Measurements from ENCODE around the gene MED6. TPM values are rescaled to one million over a fixed set of nuclear protein-coding genes. Genes with fewer than 3 reads are reported as not detected.
A peak's percentile ranks its signal among the peaks of the same experiment; 100 is the strongest.

MED6 gene
- total RNA-seq, 1 experiment from 2014 or later = 46.3 TPM

DNA sequence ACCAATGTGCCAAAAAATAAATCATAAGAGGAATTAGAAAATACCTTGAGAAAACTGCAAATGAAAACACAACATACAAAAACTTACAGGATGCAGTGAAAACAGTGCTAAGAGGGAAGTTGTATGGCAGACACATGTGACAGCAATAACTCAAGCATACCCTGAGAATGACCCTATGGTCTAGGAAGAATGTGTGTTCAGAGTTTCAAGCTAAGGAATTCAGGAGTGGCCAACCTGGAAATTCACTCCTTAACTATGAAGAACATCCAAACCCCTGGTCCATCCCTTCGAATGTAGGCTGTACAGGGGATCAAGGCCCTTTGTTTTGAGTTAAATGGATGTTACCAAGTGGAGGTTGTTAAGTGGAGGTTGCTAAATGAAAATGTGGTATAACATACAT is 24.5 kb upstream of the MED6 start:
- Mint-ChIP-seq H3K4me3 (no peak overlapping the region), H3K9me3 (peaks cover 57% of the 10 kb centered on the region), H3K27ac (no peak overlapping the region), H3K36me3 (peaks cover 50% of the 10 kb centered on the region), H3K4me1 (no peaks in the 10 kb centered on the region), H3K27me3 (ENCODE audit: low read depth) (no peaks in the 10 kb centered on the region)
- ChIA-PET POLR2A (interaction anchor here (0.6 kb wide), 1 partner anchor 16 kb away, joined by 3 read pairs; no protein-coding TSS in a partner anchor), CTCF (no interaction called here)
- TF ChIP-seq CREB1 (CRISPR knock-in tag; IDR thresholded peaks at IDR 0.05) (no peak), NFATC4 (CRISPR knock-in tag; IDR thresholded peaks at IDR 0.05) (no peak), ESRRA (CRISPR knock-in tag; IDR thresholded peaks at IDR 0.05; ENCODE audit: borderline replicate concordance) (no peak), FOXP1 (CRISPR knock-in tag; IDR thresholded peaks at IDR 0.05; ENCODE audit: borderline replicate concordance) (no peak), FOXJ3 (CRISPR knock-in tag; IDR thresholded peaks at IDR 0.05; ENCODE audit: borderline replicate concordance) (no peak)
- TF ChIP-seq, protein P1, sequence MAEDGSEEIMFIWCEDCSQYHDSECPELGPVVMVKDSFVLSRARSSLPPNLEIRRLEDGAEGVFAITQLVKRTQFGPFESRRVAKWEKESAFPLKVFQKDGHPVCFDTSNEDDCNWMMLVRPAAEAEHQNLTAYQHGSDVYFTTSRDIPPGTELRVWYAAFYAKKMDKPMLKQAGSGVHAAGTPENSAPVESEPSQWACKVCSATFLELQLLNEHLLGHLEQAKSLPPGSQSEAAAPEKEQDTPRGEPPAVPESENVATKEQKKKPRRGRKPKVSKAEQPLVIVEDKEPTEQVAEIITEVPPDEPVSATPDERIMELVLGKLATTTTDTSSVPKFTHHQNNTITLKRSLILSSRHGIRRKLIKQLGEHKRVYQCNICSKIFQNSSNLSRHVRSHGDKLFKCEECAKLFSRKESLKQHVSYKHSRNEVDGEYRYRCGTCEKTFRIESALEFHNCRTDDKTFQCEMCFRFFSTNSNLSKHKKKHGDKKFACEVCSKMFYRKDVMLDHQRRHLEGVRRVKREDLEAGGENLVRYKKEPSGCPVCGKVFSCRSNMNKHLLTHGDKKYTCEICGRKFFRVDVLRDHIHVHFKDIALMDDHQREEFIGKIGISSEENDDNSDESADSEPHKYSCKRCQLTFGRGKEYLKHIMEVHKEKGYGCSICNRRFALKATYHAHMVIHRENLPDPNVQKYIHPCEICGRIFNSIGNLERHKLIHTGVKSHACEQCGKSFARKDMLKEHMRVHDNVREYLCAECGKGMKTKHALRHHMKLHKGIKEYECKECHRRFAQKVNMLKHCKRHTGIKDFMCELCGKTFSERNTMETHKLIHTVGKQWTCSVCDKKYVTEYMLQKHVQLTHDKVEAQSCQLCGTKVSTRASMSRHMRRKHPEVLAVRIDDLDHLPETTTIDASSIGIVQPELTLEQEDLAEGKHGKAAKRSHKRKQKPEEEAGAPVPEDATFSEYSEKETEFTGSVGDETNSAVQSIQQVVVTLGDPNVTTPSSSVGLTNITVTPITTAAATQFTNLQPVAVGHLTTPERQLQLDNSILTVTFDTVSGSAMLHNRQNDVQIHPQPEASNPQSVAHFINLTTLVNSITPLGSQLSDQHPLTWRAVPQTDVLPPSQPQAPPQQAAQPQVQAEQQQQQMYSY (CRISPR knock-in tag; IDR thresholded peaks at IDR 0.05) = no peak
- TF ChIP-seq, protein P2, sequence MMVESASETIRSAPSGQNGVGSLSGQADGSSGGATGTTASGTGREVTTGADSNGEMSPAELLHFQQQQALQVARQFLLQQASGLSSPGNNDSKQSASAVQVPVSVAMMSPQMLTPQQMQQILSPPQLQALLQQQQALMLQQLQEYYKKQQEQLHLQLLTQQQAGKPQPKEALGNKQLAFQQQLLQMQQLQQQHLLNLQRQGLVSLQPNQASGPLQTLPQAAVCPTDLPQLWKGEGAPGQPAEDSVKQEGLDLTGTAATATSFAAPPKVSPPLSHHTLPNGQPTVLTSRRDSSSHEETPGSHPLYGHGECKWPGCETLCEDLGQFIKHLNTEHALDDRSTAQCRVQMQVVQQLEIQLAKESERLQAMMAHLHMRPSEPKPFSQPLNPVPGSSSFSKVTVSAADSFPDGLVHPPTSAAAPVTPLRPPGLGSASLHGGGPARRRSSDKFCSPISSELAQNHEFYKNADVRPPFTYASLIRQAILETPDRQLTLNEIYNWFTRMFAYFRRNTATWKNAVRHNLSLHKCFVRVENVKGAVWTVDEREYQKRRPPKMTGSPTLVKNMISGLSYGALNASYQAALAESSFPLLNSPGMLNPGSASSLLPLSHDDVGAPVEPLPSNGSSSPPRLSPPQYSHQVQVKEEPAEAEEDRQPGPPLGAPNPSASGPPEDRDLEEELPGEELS (CRISPR knock-in tag; IDR thresholded peaks at IDR 0.05) = no peak
- DNase-seq (ENCODE audit: low spot score) (no peak), ATAC-seq (no peak)

DNA sequence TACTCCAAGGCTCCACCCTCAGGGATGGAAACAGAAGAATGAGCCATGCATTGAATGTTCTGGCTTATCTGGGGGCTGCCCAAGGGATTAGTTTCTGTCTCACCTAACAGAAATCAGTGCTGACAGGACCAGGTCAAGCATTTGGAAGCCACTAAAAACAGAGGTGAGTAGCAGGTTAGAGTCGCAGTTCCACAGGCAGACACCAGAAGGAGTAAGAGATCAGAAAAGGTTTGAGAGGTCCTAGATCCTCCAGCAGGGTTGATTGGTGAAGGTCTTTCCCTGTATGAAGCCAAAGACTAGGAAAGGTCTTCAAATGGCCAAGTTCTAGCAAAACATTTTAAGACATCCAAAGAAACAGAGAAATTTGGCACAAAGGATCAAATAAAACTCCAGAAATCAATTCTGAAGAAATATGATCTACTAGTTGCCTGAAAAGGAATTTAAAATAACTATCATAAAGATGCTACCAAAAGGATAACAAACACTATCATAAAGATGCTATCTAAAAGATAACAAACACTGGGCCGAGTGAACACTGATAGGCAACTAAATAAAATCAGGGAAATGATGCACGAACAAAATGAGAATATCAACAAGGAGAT is 21.8 kb upstream of the MED6 start:
- no peaks in the 10 kb centered on the region for H3K27me3 Mint-ChIP-seq (ENCODE audit: low read depth)
- H3K4me1 Mint-ChIP-seq = no peaks in the 10 kb centered on the region
- ATAC-seq (peak; percentile 100), DNase-seq (ENCODE audit: low spot score) (peak; percentile 66)
- H3K36me3 Mint-ChIP-seq = peaks cover 40% of the 10 kb centered on the region
- peaks cover 47% of the 10 kb centered on the region for H3K9me3 Mint-ChIP-seq
- TF ChIP-seq, protein P3, sequence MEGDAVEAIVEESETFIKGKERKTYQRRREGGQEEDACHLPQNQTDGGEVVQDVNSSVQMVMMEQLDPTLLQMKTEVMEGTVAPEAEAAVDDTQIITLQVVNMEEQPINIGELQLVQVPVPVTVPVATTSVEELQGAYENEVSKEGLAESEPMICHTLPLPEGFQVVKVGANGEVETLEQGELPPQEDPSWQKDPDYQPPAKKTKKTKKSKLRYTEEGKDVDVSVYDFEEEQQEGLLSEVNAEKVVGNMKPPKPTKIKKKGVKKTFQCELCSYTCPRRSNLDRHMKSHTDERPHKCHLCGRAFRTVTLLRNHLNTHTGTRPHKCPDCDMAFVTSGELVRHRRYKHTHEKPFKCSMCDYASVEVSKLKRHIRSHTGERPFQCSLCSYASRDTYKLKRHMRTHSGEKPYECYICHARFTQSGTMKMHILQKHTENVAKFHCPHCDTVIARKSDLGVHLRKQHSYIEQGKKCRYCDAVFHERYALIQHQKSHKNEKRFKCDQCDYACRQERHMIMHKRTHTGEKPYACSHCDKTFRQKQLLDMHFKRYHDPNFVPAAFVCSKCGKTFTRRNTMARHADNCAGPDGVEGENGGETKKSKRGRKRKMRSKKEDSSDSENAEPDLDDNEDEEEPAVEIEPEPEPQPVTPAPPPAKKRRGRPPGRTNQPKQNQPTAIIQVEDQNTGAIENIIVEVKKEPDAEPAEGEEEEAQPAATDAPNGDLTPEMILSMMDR (IDR thresholded peaks at IDR 0.05) = peak; percentile 46; the same call in 1 of the 2 replicates
- TF ChIP-seq ZNF121 (CRISPR knock-in tag; IDR thresholded peaks at IDR 0.05) = no peak
- TF ChIP-seq PRRX2 (CRISPR knock-in tag; IDR thresholded peaks at IDR 0.05) = no peak
- TF ChIP-seq ZNF232 (CRISPR knock-in tag; IDR thresholded peaks at IDR 0.05) = no peak
- CTCF ChIA-PET = interaction anchor here (1.0 to 3.1 kb wide), 5 partner anchors 86 to 195 kb away, joined by 4 to 15 read pairs (median 9); no protein-coding TSS in a partner anchor
- POLR2A ChIA-PET = no interaction called here
- H3K27ac Mint-ChIP-seq = no peak overlapping the region
- no peak overlapping the region for H3K4me3 Mint-ChIP-seq

DNA sequence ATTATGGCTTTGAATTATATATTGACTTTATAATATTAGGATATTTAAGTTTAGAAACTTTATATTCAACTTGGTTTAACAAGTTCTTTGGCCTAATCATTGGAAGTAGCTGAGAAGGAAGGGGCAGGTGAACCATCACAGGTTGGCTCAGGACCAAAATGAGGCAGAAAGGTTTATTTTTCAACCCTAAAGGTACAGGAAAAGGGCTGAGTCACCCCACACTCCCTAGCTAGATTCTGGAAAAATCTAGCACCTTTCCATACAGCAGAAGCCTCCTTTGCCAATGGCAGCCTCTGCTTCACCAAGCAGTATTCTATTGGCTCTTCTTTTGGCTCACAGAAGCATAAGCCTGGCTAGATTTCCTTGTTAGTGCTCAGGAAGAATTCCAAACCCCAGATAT is 19.3 kb upstream of the MED6 start:
- ATAC-seq (no peak), DNase-seq (ENCODE audit: low spot score) (no peak)
- CTCF ChIA-PET = interaction anchor here (1.5 to 3.6 kb wide), 2 partner anchors 94 to 198 kb away, joined by 5 to 16 read pairs; no protein-coding TSS in a partner anchor
- POLR2A ChIA-PET = no interaction called here
- Mint-ChIP-seq H3K27me3 (ENCODE audit: low read depth) (no peaks in the 10 kb centered on the region), H3K9me3 (peaks cover 22% of the 10 kb centered on the region), H3K27ac (no peak overlapping the region), H3K4me3 (no peak overlapping the region), H3K36me3 (peaks cover 15% of the 10 kb centered on the region), H3K4me1 (no peaks in the 10 kb centered on the region)
- TF ChIP-seq NFATC4 (CRISPR knock-in tag; IDR thresholded peaks at IDR 0.05) (no peak), ZNF423 (CRISPR knock-in tag; IDR thresholded peaks at IDR 0.05) (no peak), FOXK1 (CRISPR knock-in tag; IDR thresholded peaks at IDR 0.05) (no peak), ZNF671 (CRISPR knock-in tag; IDR thresholded peaks at IDR 0.05) (no peak), HMGA2 (CRISPR knock-in tag; IDR thresholded peaks at IDR 0.05) (no peak), ZNF219 (CRISPR knock-in tag; IDR thresholded peaks at IDR 0.05; ENCODE audit: borderline replicate concordance) (no peak), GTF2I (CRISPR knock-in tag; conservative IDR thresholded peaks at IDR 0.05) (no peak), IRF2 (CRISPR knock-in tag; IDR thresholded peaks at IDR 0.05; ENCODE audit: borderline replicate concordance, low read depth) (no peak)
- TF ChIP-seq, protein P4, sequence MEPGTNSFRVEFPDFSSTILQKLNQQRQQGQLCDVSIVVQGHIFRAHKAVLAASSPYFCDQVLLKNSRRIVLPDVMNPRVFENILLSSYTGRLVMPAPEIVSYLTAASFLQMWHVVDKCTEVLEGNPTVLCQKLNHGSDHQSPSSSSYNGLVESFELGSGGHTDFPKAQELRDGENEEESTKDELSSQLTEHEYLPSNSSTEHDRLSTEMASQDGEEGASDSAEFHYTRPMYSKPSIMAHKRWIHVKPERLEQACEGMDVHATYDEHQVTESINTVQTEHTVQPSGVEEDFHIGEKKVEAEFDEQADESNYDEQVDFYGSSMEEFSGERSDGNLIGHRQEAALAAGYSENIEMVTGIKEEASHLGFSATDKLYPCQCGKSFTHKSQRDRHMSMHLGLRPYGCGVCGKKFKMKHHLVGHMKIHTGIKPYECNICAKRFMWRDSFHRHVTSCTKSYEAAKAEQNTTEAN (CRISPR knock-in tag; IDR thresholded peaks at IDR 0.05) = no peak
- TF ChIP-seq, protein P5, sequence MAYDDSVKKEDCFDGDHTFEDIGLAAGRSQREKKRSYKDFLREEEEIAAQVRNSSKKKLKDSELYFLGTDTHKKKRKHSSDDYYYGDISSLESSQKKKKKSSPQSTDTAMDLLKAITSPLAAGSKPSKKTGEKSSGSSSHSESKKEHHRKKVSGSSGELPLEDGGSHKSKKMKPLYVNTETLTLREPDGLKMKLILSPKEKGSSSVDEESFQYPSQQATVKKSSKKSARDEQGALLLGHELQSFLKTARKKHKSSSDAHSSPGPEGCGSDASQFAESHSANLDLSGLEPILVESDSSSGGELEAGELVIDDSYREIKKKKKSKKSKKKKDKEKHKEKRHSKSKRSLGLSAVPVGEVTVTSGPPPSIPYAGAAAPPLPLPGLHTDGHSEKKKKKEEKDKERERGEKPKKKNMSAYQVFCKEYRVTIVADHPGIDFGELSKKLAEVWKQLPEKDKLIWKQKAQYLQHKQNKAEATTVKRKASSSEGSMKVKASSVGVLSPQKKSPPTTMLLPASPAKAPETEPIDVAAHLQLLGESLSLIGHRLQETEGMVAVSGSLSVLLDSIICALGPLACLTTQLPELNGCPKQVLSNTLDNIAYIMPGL (CRISPR knock-in tag; IDR thresholded peaks at IDR 0.05) = no peak
- TF ChIP-seq, protein P2 (CRISPR knock-in tag; IDR thresholded peaks at IDR 0.05) = no peak

Data from WTC11 (cell line).